ENCODE measurements around the gene SPINT2.
"Not testable (repeated sequence)": the region's sequence is repeated elsewhere in the genome, so short reads cannot be mapped to it uniquely, and the experiment has no call there.

The SPINT2 gene, protein sequence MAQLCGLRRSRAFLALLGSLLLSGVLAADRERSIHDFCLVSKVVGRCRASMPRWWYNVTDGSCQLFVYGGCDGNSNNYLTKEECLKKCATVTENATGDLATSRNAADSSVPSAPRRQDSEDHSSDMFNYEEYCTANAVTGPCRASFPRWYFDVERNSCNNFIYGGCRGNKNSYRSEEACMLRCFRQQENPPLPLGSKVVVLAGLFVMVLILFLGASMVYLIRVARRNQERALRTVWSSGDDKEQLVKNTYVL

GRCh38 chr19:38264486-38265212, at the start of gene SPINT2:
TSS of gene SPINT2 (plus strand) at chr19:38264573. CDS start at chr19:38264893, 320 bp downstream.
- Mint-ChIP-seq H3K27me3 (no peaks in the 10 kb centered on the region), H3K9me3 (no peaks in the 10 kb centered on the region), H3K4me3 (peak within 1 kb of the TSS; percentile 84 to 93), H3K27ac (peak within 1 kb of the TSS; percentile 72 to 97), H3K4me1 (peaks cover 52% of the 10 kb centered on the region)
- DNase-seq (peak in 1 of 2 donors; percentile 79), ATAC-seq (peak; percentile 65)

DNA sequence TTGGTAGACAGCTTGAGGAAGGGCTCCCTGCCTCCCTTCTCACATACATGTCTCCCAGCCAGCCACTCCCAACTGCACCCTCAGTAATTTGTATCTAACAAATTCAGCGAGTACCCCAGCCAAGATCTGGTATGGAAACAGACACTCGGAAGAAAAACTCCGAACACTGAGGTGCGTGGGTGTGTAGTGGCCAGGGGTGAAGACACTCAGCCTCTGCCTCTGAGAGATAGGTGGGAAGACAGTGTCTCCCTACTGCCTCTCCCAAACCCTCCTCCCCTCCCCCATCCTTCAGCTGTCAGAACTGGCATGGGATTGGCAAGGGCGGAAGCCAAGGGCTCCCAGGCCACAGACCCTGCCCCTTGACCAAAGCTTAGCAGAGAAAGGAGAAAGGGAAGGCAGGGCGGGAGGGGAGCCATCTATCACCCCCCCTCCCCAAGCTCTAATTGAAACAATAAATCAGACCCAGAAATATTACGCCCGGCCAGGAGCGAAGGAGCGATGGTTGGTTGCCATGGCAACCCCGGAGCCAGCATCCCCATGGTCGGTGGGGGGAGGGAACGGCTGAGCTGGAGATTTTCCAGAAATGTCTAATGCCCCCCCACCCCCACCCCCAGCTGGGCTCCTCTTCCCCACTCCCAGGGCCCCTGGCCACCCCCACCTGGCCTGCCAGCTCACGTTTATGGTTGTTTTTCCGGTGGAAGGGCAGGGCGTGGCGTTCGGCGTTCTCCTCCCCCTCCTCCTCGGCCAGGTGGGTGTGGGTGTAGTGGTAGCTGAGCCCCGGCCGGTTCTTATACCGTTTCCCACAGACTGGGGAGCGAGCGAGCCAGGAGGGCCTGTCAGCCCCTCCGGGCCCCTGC, 47.4 kb upstream of the SPINT2 start:
- Mint-ChIP-seq H3K4me1 (peaks cover 18% of the 10 kb centered on the region), H3K27ac (no peak overlapping the region), H3K4me3 (no peak overlapping the region), H3K27me3 (peaks cover 89% of the 10 kb centered on the region), H3K9me3 (peaks cover 0 to 7% of the 10 kb centered on the region in 2 donors)
- no peak for ATAC-seq
- no peak for DNase-seq

GRCh38 chr19:38218204-38218603, 46.2 kb upstream of the SPINT2 start:
- H3K4me3 Mint-ChIP-seq, result no peak overlapping the region
- ATAC-seq, result no peak
- H3K27ac Mint-ChIP-seq, result peak overlapping the region in 1 of 2 donors; percentile 21
- H3K27me3 Mint-ChIP-seq, result peaks cover 89% of the 10 kb centered on the region
- DNase-seq, result no peak
- peaks cover 21% of the 10 kb centered on the region for H3K4me1 Mint-ChIP-seq
- H3K9me3 Mint-ChIP-seq, result peaks cover 0 to 7% of the 10 kb centered on the region in 2 donors

DNA sequence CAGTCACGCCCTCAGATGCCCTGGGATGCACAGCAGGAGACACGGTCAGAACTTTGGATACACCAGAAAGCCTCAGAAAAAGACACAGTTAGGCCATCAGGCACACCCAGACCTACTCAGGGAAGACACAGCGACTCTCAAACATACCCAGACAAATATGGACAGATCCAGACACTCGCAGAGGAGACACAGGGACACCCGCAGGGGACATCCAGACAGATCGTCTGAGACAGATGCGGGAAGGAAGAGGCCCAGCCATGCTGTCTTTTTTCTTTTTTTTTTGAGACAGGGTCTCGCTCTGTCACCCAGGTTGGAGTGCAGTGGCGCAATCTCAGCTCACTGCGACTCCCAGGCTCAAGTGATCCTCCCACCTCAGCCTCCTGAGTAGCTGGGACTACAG, 45.2 kb upstream of the SPINT2 start:
- H3K27me3 Mint-ChIP-seq, result peaks cover 89% of the 10 kb centered on the region

GRCh38 chr19:38221421-38221820, 43.0 kb upstream of the SPINT2 start:
- no peak for ATAC-seq
- Mint-ChIP-seq H3K4me3 (no peak overlapping the region), H3K27me3 (peaks cover 85% of the 10 kb centered on the region), H3K4me1 (peaks cover 21% of the 10 kb centered on the region), H3K9me3 (no peaks in the 10 kb centered on the region), H3K27ac (no peak overlapping the region)
- no peak for DNase-seq

More for the DNA sequence above, 45.2 kb upstream of the SPINT2 start:
- no peak for ATAC-seq
- Mint-ChIP-seq H3K9me3 (peaks cover 0 to under 1% of the 10 kb centered on the region in 2 donors), H3K4me3 (no peak overlapping the region), H3K4me1 (peaks cover 21% of the 10 kb centered on the region), H3K27ac (no peak overlapping the region)
- no peak for DNase-seq

- no peaks in the 10 kb centered on the region for H3K9me3 Mint-ChIP-seq
- no peak overlapping the region for H3K4me3 Mint-ChIP-seq
- H3K4me1 Mint-ChIP-seq, result peaks cover 22% of the 10 kb centered on the region
- peaks cover 85% of the 10 kb centered on the region for H3K27me3 Mint-ChIP-seq
- H3K27ac Mint-ChIP-seq, result no peak overlapping the region
- ATAC-seq, result no peak
- DNase-seq, result no peak
These were observed 42.2 kb upstream of the SPINT2 start for GRCh38 chr19:38221919-38222830.

- no peak for ATAC-seq
- Mint-ChIP-seq H3K27ac (peak overlapping the region in 1 of 2 donors; percentile 0), H3K27me3 (peaks cover 85% of the 10 kb centered on the region), H3K4me1 (peaks cover 29% of the 10 kb centered on the region), H3K4me3 (peak overlapping the region; percentile 1 to 66), H3K9me3 (no peaks in the 10 kb centered on the region)
- no peak for DNase-seq
These were observed 41.3 kb upstream of the SPINT2 start for GRCh38 chr19:38223119-38223523.

DNA sequence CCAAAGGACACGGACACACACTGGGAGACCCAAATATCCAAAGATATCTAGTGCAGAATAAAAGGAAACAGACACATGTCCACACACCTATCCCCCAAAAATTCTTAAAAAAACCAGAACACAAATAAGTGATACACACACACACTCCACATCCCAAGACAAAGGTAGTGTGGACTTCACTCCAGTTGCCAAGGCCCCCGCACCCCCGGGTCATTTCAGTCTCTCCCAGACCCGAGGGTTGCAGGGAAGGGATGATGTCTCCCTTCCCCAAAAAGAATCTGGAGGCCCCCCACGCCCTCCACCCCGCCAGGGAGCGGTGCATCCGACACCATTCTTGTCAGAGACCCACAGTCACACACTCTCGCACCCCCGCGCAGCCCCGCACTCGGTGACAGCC, 40.8 kb upstream of the SPINT2 start:
- ATAC-seq (no peak), DNase-seq (no peak)
- H3K4me1 Mint-ChIP-seq, result peaks cover 31% of the 10 kb centered on the region
- H3K9me3 Mint-ChIP-seq, result no peaks in the 10 kb centered on the region
- H3K27me3 Mint-ChIP-seq, result peaks cover 85% of the 10 kb centered on the region
- H3K27ac Mint-ChIP-seq, result no peak overlapping the region
- H3K4me3 Mint-ChIP-seq, result peak overlapping the region; percentile 1 to 66

- Mint-ChIP-seq H3K27me3 (peaks cover 85% of the 10 kb centered on the region), H3K4me3 (peak within 1 kb of the TSS; percentile 66 to 90), H3K27ac (peak within 1 kb of the TSS; percentile 0 to 66), H3K4me1 (peaks cover 36% of the 10 kb centered on the region), H3K9me3 (no peaks in the 10 kb centered on the region)
- DNase-seq, result peak; percentile 50
- peak; percentile 79 for ATAC-seq
These were observed 40.1 kb upstream of the SPINT2 start, which contains the start of gene DPF1 for GRCh38 chr19:38224014-38224862. TSS of gene DPF1 (minus strand) at chr19:38224222. CDS start at chr19:38224142, 80 bp downstream.

GRCh38 chr19:38224863-38225218, 39.5 kb upstream of the SPINT2 start:
- not testable (repeated sequence) for H3K9me3 Mint-ChIP-seq, ATAC-seq

GRCh38 chr19:38227287-38228004, 36.9 kb upstream of the SPINT2 start:
- H3K27ac Mint-ChIP-seq, result no peak overlapping the region
- peak overlapping the region in 1 of 2 donors; percentile 37 for H3K4me3 Mint-ChIP-seq
- H3K9me3 Mint-ChIP-seq, result no peaks in the 10 kb centered on the region
- H3K27me3 Mint-ChIP-seq, result peaks cover 86% of the 10 kb centered on the region
- DNase-seq (no peak), ATAC-seq (no peak)
- H3K4me1 Mint-ChIP-seq, result peaks cover 36% of the 10 kb centered on the region

More at GRCh38 chr19:38224863-38225218, 39.5 kb upstream of the SPINT2 start:
- H3K27me3 Mint-ChIP-seq, result peaks cover 82% of the 10 kb centered on the region
- not testable (repeated sequence) for H3K27ac Mint-ChIP-seq, DNase-seq
- H3K4me1 Mint-ChIP-seq, result peaks cover 36% of the 10 kb centered on the region
- peak overlapping the region in 1 of 2 donors; percentile 90 for H3K4me3 Mint-ChIP-seq

DNA sequence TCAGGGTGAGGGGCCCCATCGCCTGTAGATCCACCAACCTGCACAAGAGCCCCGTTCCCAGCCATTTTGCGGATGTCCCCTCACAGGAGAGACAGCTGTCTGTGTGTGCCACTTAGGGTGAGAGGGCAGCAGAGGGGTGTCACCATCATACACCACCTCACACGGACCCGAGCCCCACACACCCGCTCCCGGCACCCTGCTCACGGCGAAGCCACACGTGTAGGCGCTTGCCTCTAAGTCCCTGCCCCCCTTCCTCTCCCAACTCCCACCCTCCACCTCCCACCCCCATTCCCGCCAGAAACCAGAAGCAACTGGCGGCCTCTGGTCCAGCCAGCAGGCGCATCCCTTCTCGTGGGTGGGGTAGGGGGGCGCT, 36.4 kb upstream of the SPINT2 start:
- Mint-ChIP-seq H3K4me1 (peaks cover 32% of the 10 kb centered on the region), H3K4me3 (peak overlapping the region in 1 of 2 donors; percentile 37), H3K27me3 (peaks cover 86% of the 10 kb centered on the region), H3K27ac (no peak overlapping the region), H3K9me3 (no peaks in the 10 kb centered on the region)
- ATAC-seq (no peak), DNase-seq (no peak)
